Activated CD4-positive, alpha-beta T cell treated with anti-CD3 and anti-CD28 coated beads for 36 hours (primary cell): Measurements from ENCODE around the gene CPEB2. TPM values are rescaled to one million over a fixed set of nuclear protein-coding genes. Genes with fewer than 3 reads are reported as not detected.
"Not testable (repeated sequence)": the region's sequence is repeated elsewhere in the genome, so short reads cannot be mapped to it uniquely, and the experiment has no call there.

ENCODE experiments used
- ATAC-seq: fragments of 200-7000 bp; cut with Tn5 transposase; one replicate; pipeline ENCODE4 v1.10.0; 2021; ENCODE audit warnings: mild to moderate bottlenecking, moderate library complexity
- CTCF ChIA-PET: fragments of 350-600 bp; sonication (Branson Sonifier 250); formaldehyde crosslinking; loops from one replicate; lab custom pipeline; 2021; ENCODE audit warnings: antibody characterized with exemption; lab: Charles Lee
- POLR2A ChIA-PET: fragments of 350-600 bp; sonication (Branson Sonifier 250); formaldehyde crosslinking; loops from one replicate; lab custom pipeline; 2021; ENCODE audit warnings: antibody characterized with exemption, inconsistent platforms; lab: Charles Lee
- DNase-seq: peaks from one replicate; pipeline ENCODE4 v3.0.0-alpha.2; 2020
- H3K27ac Mint-ChIP-seq: one replicate; pipeline ENCODE4 v1.8.0; 2021; ENCODE audit warnings: mixed read lengths
- H3K27me3 Mint-ChIP-seq: one replicate; pipeline ENCODE4 v1.8.0; 2021; ENCODE audit warnings: mixed read lengths
- H3K36me3 Mint-ChIP-seq: one replicate; pipeline ENCODE4 v1.8.0; 2021; ENCODE audit warnings: low read depth, mixed read lengths
- H3K4me1 Mint-ChIP-seq: one replicate; pipeline ENCODE4 v1.8.0; 2021; ENCODE audit warnings: mixed read lengths
- H3K4me3 Mint-ChIP-seq: one replicate; pipeline ENCODE4 v1.8.0; 2021; ENCODE audit warnings: mild to moderate bottlenecking, moderate library complexity, mixed read lengths
- H3K9me3 Mint-ChIP-seq: one replicate; pipeline ENCODE4 v1.8.0; 2021; ENCODE audit warnings: low read depth, mixed read lengths
- intact Hi-C, 2 experiments: fragments of 100-400 bp; cut with DNase I in 1 of 2; cut with micrococcal nuclease in 1 of 2; formaldehyde crosslinking; loops; one replicate each; pipeline versions ENCODE4 v1.14.2 to v1.15.1; 2022 to 2024; cut with DNase I, micrococcal nuclease
- total RNA-seq, 2 experiments: library from RNA; stranded (reverse); gene quantifications; one replicate each; pipeline ENCODE4 v1.2.3, GENCODE V29; 2021

Gene CPEB2
- total RNA-seq, 2 experiments from 2014 or later = 6.7 TPM

DNA sequence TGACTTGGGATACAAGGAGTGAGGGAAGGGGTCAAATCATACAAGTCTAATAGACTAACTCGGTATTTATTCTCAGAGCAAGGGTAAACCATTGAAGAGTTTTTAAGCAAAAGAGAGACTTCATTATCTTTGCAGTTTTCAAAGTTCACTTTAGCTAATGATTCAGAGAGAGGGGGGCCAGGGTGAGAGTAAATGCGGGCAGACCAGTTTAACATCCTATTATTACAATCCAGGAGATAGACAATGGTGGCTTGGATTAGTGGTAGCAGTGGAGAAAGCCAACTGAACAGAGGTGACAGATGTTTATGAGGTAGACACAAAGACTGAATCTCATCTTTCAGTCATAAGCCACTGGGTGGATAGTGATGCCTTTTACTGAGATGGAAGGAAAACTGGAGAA lies 57.9 kb downstream of the CPEB2 start:
- Mint-ChIP-seq H3K27ac (no peak overlapping the region), H3K27me3 (no peaks in the 10 kb centered on the region), H3K4me3 (no peak overlapping the region), H3K36me3 (peaks cover 16% of the 10 kb centered on the region), H3K4me1 (no peaks in the 10 kb centered on the region), H3K9me3 (no peaks in the 10 kb centered on the region)
- ChIA-PET CTCF (interaction anchor here (0.6 to 1.4 kb wide), 2 partner anchors 8 to 186 kb away, joined by 3 read pairs; no protein-coding TSS in a partner anchor), POLR2A (interaction anchor here (0.7 kb wide), 1 partner anchor 164 kb away, joined by 6 read pairs; no protein-coding TSS in a partner anchor)
- intact Hi-C loops = no loop called here
- DNase-seq = no peak
- ATAC-seq = no peak

DNA sequence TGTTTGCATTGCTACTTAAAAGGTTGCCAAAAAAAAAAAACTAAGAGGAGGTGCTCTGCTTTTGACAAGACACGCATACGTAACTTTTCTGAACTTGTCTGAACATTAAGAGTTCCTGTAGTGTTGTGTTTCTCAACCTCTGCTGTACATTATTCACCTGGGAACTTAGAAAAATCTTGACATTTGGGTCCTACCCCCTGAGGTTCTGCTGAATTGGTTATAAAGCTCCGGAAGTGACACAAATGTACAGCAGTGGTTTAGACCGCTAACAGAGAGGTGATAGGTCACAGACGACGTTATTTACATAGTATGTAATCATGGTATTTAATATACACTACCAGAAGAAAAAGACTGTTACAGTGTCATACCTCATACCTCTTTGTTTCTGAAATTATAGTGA lies 61.1 kb downstream of the CPEB2 start:
- H3K4me1 Mint-ChIP-seq = no peaks in the 10 kb centered on the region
- ChIA-PET POLR2A (no interaction called here), CTCF (interaction anchor here (0.8 kb wide), 1 partner anchor 137 kb away, joined by 3 read pairs; no protein-coding TSS in a partner anchor)
- no peak overlapping the region for H3K4me3 Mint-ChIP-seq
- H3K27ac Mint-ChIP-seq = no peak overlapping the region
- intact Hi-C loops = no loop called here
- H3K36me3 Mint-ChIP-seq = peaks cover 18% of the 10 kb centered on the region
- no peaks in the 10 kb centered on the region for H3K9me3 Mint-ChIP-seq
- no peaks in the 10 kb centered on the region for H3K27me3 Mint-ChIP-seq
- no peak for DNase-seq
- ATAC-seq = no peak

DNA sequence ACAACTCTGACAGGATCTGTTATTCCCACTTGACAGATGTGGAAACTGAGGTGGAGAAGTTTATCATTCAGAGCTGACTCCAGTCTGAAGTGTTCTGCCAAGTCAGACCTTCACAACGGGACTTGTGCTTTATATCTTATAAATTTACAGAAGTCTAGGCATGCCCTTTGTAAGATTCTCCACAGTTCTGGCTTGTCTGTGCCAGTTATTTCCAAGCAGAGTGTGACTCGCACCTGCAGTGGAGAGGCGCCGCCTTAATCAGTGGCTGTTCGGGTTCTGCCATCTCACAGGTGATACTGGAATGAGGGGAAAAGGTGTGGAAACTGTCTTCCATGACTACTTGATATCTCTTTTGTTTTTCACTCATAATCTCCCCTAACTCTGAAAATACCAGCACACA lies 63.2 kb downstream of the CPEB2 start:
- ChIA-PET POLR2A (no interaction called here), CTCF (interaction anchor here (0.7 kb wide), 1 partner anchor 198 kb away, joined by 4 read pairs; no protein-coding TSS in a partner anchor)
- H3K4me3 Mint-ChIP-seq = no peak overlapping the region

DNA sequence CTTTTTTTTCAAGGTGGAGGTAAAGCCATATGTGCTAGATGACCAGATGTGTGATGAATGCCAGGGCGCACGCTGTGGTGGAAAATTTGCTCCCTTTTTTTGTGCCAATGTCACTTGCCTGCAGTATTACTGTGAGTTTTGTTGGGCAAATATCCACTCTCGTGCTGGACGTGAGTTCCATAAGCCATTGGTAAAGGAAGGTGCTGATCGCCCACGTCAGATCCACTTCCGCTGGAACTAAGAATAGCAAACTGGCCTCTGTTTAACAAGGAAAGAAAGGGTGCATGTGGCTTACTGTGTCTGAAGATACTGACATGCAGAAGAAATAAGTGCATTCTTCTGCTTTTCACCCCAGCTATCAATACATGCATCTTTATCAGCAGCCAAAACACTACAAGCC lies 63.9 kb downstream of the CPEB2 start:
- H3K4me1 Mint-ChIP-seq = no peaks in the 10 kb centered on the region
- H3K27me3 Mint-ChIP-seq = no peaks in the 10 kb centered on the region
- no peak for DNase-seq
- peaks cover 14% of the 10 kb centered on the region for H3K36me3 Mint-ChIP-seq
- ChIA-PET CTCF (interaction anchor here (0.6 kb wide), 1 partner anchor 95 kb away, joined by 3 read pairs; no protein-coding TSS in a partner anchor), POLR2A (no interaction called here)
- ATAC-seq = no peak
- no peak overlapping the region for H3K4me3 Mint-ChIP-seq
- H3K27ac Mint-ChIP-seq = no peak overlapping the region
- H3K9me3 Mint-ChIP-seq = no peaks in the 10 kb centered on the region
- intact Hi-C loops = no loop called here

More for the DNA sequence above, 63.2 kb downstream of the CPEB2 start:
- Mint-ChIP-seq H3K27me3 (no peaks in the 10 kb centered on the region), H3K27ac (no peak overlapping the region), H3K9me3 (no peaks in the 10 kb centered on the region), H3K4me1 (no peaks in the 10 kb centered on the region), H3K36me3 (peaks cover 14% of the 10 kb centered on the region)
- intact Hi-C loops = no loop called here
- DNase-seq (no peak), ATAC-seq (no peak)

DNA sequence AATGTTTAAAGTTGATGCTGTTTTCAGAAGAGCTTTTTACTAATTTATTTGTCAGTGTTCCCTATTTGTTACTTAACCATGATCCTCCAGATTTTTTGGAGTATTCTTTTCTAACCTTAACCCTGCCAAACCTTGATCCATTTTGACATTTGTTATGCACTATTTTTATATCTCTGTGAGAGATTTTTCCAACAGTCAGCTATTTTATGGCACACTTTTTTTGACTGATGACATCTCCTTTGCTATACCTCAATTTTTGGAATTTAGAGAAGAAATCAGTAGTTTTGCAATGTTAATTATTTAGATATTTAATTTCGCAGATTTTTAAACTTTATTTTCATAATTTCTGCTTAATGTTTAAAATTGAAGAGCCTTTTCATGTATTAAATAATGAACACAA lies 66.0 kb downstream of the CPEB2 start:
- intact Hi-C loops = no loop called here
- peaks cover 5% of the 10 kb centered on the region for H3K9me3 Mint-ChIP-seq
- peaks cover 18% of the 10 kb centered on the region for H3K36me3 Mint-ChIP-seq
- no peak for DNase-seq
- no peaks in the 10 kb centered on the region for H3K4me1 Mint-ChIP-seq
- ChIA-PET POLR2A (no interaction called here), CTCF (interaction anchor here (0.9 kb wide), 1 partner anchor 9 kb away, joined by 3 read pairs; no protein-coding TSS in a partner anchor)
- no peak overlapping the region for H3K4me3 Mint-ChIP-seq
- no peak for ATAC-seq
- H3K27ac Mint-ChIP-seq = no peak overlapping the region
- no peaks in the 10 kb centered on the region for H3K27me3 Mint-ChIP-seq

DNA sequence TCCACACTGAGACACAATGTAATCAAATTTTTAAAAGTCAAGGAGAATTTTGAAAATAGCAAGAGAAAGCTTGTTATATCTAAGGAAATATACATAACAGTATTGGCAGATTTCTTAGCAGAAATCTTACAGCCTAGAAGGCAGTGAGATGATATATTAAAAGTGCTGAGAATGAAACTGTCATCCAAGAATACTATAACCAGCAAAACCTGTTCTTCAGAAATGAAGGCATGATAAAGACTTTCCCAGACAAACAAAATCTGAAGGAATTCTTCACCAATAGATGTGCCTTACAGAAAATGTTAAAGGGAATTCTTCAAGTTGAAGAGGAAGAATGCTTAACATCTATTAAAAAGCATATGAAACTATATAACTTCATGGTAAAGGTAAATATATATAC lies 73.6 kb downstream of the CPEB2 start:
- POLR2A ChIA-PET = no interaction called here
- no peaks in the 10 kb centered on the region for H3K27me3 Mint-ChIP-seq
- ATAC-seq = no peak
- no peak overlapping the region for H3K27ac Mint-ChIP-seq
- intact Hi-C loops = no loop called here
- H3K4me1 Mint-ChIP-seq = no peaks in the 10 kb centered on the region
- no peak overlapping the region for H3K4me3 Mint-ChIP-seq
- H3K9me3 Mint-ChIP-seq = peaks cover 23% of the 10 kb centered on the region
- H3K36me3 Mint-ChIP-seq = peaks cover 4% of the 10 kb centered on the region
- CTCF ChIA-PET = no interaction called here
- DNase-seq = no peak

DNA sequence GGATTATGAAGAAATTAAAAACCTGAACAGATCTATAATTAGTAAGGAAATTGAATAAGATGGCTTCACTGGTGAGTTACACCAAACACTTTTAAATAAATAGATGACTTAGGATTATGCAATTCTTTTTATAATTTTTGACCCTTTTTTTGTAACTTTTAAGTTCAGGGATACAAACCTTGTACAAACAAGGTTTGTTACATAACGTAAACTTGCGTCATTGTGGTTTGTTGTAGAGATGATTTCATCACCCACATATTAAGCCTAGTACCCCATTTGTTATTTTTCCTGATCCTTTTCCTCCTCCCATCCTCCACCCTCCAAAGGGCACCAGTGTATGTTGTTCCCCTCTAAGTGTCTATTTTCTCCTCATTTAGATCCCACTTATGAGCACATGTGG lies 75.7 kb downstream of the CPEB2 start:
- peaks cover 18% of the 10 kb centered on the region for H3K9me3 Mint-ChIP-seq
- peaks cover under 1% of the 10 kb centered on the region for H3K36me3 Mint-ChIP-seq
- no peak for ATAC-seq
- POLR2A ChIA-PET = no interaction called here
- H3K4me3 Mint-ChIP-seq = no peak overlapping the region
- no peak for DNase-seq
- CTCF ChIA-PET = no interaction called here
- intact Hi-C loops = no loop called here
- no peaks in the 10 kb centered on the region for H3K4me1 Mint-ChIP-seq
- H3K27ac Mint-ChIP-seq = no peak overlapping the region
- H3K27me3 Mint-ChIP-seq = no peaks in the 10 kb centered on the region

DNA sequence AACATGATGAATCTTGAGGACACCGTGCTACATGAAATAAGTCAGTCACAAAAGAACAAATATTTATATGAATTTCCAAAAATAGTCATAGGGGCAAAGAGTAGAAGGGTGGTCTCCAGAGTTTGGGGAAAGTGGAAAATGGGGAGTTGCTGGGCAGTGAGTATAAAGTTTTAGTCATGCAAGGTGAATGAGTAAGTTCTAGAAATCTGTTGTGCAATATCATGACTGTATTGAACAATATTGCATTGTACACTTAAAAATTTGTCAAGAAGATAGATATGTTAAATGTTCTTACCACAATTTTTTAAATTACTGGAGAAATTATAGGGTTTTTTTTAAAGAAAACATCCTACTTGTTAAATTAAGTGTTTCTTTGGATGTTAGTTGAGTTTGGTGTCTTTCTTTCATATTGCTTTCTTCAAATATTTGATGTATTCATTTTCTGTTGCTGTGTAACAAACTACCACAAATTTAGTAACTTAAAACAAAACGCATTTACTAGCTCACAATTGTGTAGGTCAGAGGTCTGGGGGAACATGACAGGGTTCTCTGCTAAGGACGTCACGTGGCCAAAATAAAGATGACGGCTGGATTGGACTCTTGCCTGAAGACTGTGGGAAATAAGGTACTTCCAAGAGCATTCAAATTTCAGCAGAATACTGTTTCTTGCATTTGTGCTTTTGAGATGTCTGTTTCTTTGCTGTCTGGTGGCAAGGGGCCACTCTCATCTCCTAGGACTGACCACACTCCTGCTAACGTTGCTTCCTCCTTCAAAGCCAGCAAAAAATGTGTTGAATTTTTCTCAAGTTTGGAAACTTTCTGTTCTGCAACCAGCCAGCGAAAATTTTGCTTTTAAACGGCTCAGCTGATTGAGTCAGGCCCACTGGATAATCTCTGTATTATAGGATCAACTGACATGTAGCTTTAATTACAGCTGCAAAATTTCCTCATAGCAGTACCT lies 76.7 kb downstream of the CPEB2 start:
- DNase-seq = no peak
- ChIA-PET CTCF (no interaction called here), POLR2A (no interaction called here)
- peaks cover 14% of the 10 kb centered on the region for H3K9me3 Mint-ChIP-seq
- no peaks in the 10 kb centered on the region for H3K4me1 Mint-ChIP-seq
- no peak for ATAC-seq
- no peaks in the 10 kb centered on the region for H3K36me3 Mint-ChIP-seq
- H3K27ac Mint-ChIP-seq = no peak overlapping the region
- no peak overlapping the region for H3K4me3 Mint-ChIP-seq
- intact Hi-C loops = no loop called here
- H3K27me3 Mint-ChIP-seq = no peaks in the 10 kb centered on the region

DNA sequence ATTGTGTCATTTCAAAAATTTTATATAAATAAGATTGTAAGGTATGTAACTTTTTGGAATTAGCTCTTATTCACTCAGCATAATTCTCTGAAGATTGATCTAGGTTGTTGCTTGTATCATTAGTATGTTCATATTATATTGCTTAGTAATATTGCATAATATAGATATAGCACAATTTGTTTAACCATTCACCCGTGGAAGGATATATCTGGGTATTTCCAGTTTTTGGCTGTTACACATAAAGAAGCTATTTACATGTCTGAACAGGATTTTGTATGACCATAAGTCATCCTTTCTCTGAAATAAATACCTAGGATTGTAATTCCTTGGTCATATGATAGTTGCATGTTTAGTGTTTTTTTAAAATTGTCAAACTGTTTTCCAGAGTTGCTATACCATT lies 82.5 kb downstream of the CPEB2 start:
- ChIA-PET CTCF (no interaction called here), POLR2A (no interaction called here)
- DNase-seq (no peak), ATAC-seq (no peak)
- Mint-ChIP-seq H3K36me3 (no peaks in the 10 kb centered on the region), H3K4me3 (no peak overlapping the region), H3K4me1 (no peaks in the 10 kb centered on the region), H3K27me3 (peaks cover 5% of the 10 kb centered on the region), H3K27ac (no peak overlapping the region), H3K9me3 (peaks cover 2% of the 10 kb centered on the region)
- intact Hi-C loops = no loop called here

DNA sequence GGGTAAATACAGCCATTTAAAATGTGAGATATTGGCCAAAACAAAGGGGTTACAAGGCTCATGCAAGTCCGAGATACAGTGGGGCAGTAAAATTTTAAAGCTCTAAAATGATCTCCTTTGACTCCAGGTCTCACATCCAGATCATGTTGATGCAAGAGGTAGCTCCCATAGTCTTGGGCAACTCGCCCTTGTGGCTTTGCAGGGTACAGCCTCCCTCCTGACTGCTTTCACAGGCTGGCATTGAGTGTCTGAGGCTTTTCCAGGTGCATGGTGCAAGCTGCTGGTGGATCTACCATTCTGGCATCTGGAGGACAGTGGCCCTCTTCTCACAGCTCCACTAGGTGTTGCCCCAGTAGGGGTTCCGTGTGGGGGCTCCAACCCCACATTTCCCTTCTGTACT lies 83.5 kb downstream of the CPEB2 start:
- CTCF ChIA-PET, H3K9me3 Mint-ChIP-seq, intact Hi-C loops, H3K36me3 Mint-ChIP-seq, H3K27me3 Mint-ChIP-seq, H3K27ac Mint-ChIP-seq, DNase-seq, H3K4me1 Mint-ChIP-seq, ATAC-seq, H3K4me3 Mint-ChIP-seq: not testable (repeated sequence)
- POLR2A ChIA-PET = interaction anchor here (0.6 kb wide), 1 partner anchor 54 kb away, joined by 4 read pairs; no protein-coding TSS in a partner anchor

DNA sequence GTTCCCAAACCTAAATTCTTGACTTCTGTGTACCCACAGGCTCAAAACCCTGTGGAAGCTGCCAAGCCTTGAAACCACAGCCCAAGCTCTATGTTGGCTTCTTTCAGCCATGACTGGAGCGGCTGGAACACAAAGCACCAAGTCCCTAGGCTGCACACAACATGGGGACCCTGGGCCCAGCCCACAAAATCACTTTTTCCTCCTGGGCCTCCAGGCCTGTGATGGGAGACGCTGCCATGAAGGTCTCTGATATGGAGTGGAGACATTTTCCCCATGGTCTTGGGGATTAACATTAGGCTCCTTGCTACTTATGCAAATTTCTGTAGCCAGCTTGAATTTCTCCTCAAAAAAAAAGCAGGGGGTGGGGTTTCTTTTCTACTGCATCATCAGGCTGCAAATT lies 84.0 kb downstream of the CPEB2 start:
- CTCF ChIA-PET, intact Hi-C loops, H3K4me3 Mint-ChIP-seq, H3K9me3 Mint-ChIP-seq, H3K27me3 Mint-ChIP-seq, H3K27ac Mint-ChIP-seq, H3K4me1 Mint-ChIP-seq, ATAC-seq, H3K36me3 Mint-ChIP-seq, DNase-seq: not testable (repeated sequence)
- POLR2A ChIA-PET = interaction anchor here (0.6 kb wide), 1 partner anchor 54 kb away, joined by 4 read pairs; no protein-coding TSS in a partner anchor
